DOHH2 (cell line): ENCODE results near the gene NYNRIN.
"Not testable (repeated sequence)": the region's sequence is repeated elsewhere in the genome, so short reads cannot be mapped to it uniquely, and the experiment has no call there.

Experiments used
- H3F3A ChIP-seq: fragments of 200-600 bp; sonication (generic), shearing (Covaris generic); 2 replicates; pipeline ENCODE4 v1.6.0; 2016; ENCODE audit warnings: antibody characterized with exemption, mild to moderate bottlenecking; ENCODE audit not compliant: control insufficient read depth, insufficient read depth
- H3K27ac ChIP-seq: fragments of 200-600 bp; sonication (generic); 2 replicates; pipeline ENCODE4 v1.5.1; 2014; ENCODE audit warnings: low read depth, mild to moderate bottlenecking, low read length, moderate library complexity
- H3K27me3 ChIP-seq: fragments of 200-600 bp; sonication (generic); 2 replicates; pipeline ENCODE4 v1.6.1; 2014; ENCODE audit warnings: mild to moderate bottlenecking, low read length, mixed read lengths; ENCODE audit not compliant: control insufficient read depth
- H3K36me3 ChIP-seq: fragments of 200-600 bp; sonication (generic); 2 replicates; pipeline ENCODE4 v1.6.1; 2014; ENCODE audit warnings: mild to moderate bottlenecking, low read length, moderate library complexity, mixed read lengths; ENCODE audit not compliant: control insufficient read depth
- H3K4me1 ChIP-seq: fragments of 200-600 bp; sonication (generic); 2 replicates; pipeline ENCODE4 v1.6.1; 2014; ENCODE audit warnings: mild to moderate bottlenecking, low read length, mixed read lengths; ENCODE audit not compliant: control insufficient read depth
- H3K4me2 ChIP-seq: fragments of 200-600 bp; sonication (generic); 2 replicates; pipeline ENCODE4 v1.6.0; 2014; ENCODE audit warnings: mild to moderate bottlenecking, low read length, moderate library complexity
- H3K4me3 ChIP-seq: fragments of 200-600 bp; sonication (generic); 2 replicates; pipeline ENCODE4 v1.5.1; 2014; ENCODE audit warnings: mild to moderate bottlenecking, low read length, mixed read lengths
- H3K79me2 ChIP-seq: fragments of 200-600 bp; sonication (generic); 2 replicates; pipeline ENCODE4 v1.6.1; 2014; ENCODE audit warnings: mild to moderate bottlenecking, low read length, mixed read lengths; ENCODE audit not compliant: control insufficient read depth
- H3K9me2 ChIP-seq: fragments of 200-600 bp; sonication (generic); replicated peaks from 2 replicates; pipeline ENCODE4 v1.6.1; 2014; ENCODE audit warnings: mild to moderate bottlenecking, low read length, mixed read lengths; ENCODE audit not compliant: control insufficient read depth
- H3K9me3 ChIP-seq: fragments of 200-600 bp; sonication (generic); 2 replicates; pipeline ENCODE4 v1.6.1; 2014; ENCODE audit warnings: antibody characterized with exemption, low read length, mixed read lengths; ENCODE audit not compliant: control insufficient read depth, insufficient read depth
- H4K20me1 ChIP-seq: fragments of 200-600 bp; sonication (generic); 2 replicates; pipeline ENCODE4 v1.6.0; 2014; ENCODE audit warnings: low read depth, mild to moderate bottlenecking, antibody characterized with exemption, low read length, moderate library complexity; ENCODE audit not compliant: control insufficient read depth, insufficient read depth
- EZH2phosphoT487 ChIP-seq: fragments of 200-600 bp; sonication (generic); IDR thresholded peaks from 2 replicates; pipeline ENCODE4 v1.6.1; 2017; ENCODE audit warnings: borderline replicate concordance, mild to moderate bottlenecking, antibody characterized with exemption, low read length, moderate library complexity, mixed read lengths
- TF ChIP-seq, protein P1 (sequence below): fragments of 200-600 bp; sonication (generic); IDR thresholded peaks from one replicate; pipeline ENCODE4 v1.5.1; 2014; ENCODE audit warnings: antibody characterized with exemption, mild to moderate bottlenecking, low read depth, low read length; ENCODE audit not compliant: poor library complexity, severe bottlenecking

NYNRIN gene

GRCh38 chr14:24369907-24370687 lies 28.7 kb upstream of the NYNRIN start:
- H3K4me1 ChIP-seq = peaks cover 40% of the 10 kb centered on the region
- H3K9me2 ChIP-seq = no peaks in the 10 kb centered on the region
- TF ChIP-seq, protein P1, sequence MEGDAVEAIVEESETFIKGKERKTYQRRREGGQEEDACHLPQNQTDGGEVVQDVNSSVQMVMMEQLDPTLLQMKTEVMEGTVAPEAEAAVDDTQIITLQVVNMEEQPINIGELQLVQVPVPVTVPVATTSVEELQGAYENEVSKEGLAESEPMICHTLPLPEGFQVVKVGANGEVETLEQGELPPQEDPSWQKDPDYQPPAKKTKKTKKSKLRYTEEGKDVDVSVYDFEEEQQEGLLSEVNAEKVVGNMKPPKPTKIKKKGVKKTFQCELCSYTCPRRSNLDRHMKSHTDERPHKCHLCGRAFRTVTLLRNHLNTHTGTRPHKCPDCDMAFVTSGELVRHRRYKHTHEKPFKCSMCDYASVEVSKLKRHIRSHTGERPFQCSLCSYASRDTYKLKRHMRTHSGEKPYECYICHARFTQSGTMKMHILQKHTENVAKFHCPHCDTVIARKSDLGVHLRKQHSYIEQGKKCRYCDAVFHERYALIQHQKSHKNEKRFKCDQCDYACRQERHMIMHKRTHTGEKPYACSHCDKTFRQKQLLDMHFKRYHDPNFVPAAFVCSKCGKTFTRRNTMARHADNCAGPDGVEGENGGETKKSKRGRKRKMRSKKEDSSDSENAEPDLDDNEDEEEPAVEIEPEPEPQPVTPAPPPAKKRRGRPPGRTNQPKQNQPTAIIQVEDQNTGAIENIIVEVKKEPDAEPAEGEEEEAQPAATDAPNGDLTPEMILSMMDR = no peak
- TF ChIP-seq EZH2phosphoT487 = no peak
- H3K36me3 ChIP-seq = peaks cover 49% of the 10 kb centered on the region
- no peak overlapping the region for H3K27ac ChIP-seq
- no peaks in the 10 kb centered on the region for H3K9me3 ChIP-seq
- no peak overlapping the region for H3K4me3 ChIP-seq
- no peak overlapping the region for H3K4me2 ChIP-seq
- peaks cover 14% of the 10 kb centered on the region for H3K79me2 ChIP-seq
- 0 out of 2 replicates have a peak, but pooled peaks cover 6% of the 10 kb centered on the region for H3F3A ChIP-seq
- no peaks in the 10 kb centered on the region for H4K20me1 ChIP-seq
- no peaks in the 10 kb centered on the region for H3K27me3 ChIP-seq

DNA sequence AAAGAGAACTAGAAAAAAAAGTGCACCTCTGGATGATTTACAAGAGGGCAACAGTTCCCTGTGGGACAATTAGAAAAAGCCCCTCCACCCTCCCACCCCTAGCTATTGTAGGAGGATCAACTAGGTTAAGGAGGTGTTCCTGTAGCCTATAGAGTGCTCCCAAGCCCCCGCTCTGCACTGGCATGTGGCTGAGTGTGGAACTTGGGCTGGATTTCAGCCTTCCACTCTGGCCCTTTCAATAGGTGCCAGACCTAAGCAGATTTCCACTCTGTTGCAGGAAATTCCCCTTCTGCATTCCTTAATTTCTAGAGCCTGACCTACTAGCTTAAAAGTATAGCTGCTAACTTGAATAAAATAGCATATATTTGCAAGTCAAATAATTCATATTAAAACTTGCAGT lies 28.1 kb upstream of the NYNRIN start:
- H4K20me1 ChIP-seq = no peaks in the 10 kb centered on the region
- H3K4me2 ChIP-seq = no peak overlapping the region
- no peak overlapping the region for H3K4me3 ChIP-seq
- TF ChIP-seq, protein P1 = no peak
- TF ChIP-seq EZH2phosphoT487 = no peak
- peaks cover 35% of the 10 kb centered on the region for H3K4me1 ChIP-seq
- no peaks in the 10 kb centered on the region for H3K27me3 ChIP-seq
- no peaks in the 10 kb centered on the region for H3K9me2 ChIP-seq
- H3K36me3 ChIP-seq = peaks cover 52% of the 10 kb centered on the region
- H3F3A ChIP-seq = 0 out of 2 replicates have a peak, but pooled peaks cover 6% of the 10 kb centered on the region
- H3K27ac ChIP-seq = no peak overlapping the region
- H3K79me2 ChIP-seq = peaks cover 14% of the 10 kb centered on the region
- H3K9me3 ChIP-seq = no peaks in the 10 kb centered on the region

DNA sequence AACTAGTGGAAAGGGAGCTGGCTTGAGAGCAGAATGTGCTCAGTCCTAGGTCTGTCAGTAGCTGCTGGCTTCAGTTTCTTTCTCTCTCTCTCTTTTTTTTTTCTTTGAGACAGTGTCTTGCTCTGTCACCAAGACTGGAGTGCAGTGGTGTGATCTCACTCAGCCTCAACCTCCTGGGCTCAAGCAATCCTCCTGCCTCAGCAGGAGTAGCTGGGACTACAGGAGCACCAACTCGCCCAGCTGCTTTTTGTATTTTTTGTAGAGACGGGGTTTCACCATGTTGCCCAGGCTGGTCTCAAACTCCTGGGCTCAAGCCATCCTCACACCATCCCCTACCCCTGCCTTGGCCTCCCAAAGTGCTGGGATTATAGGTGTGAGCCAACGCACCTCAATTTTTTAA lies 27.2 kb upstream of the NYNRIN start:
- not testable (repeated sequence) for H4K20me1 ChIP-seq, H3K9me2 ChIP-seq, H3K4me3 ChIP-seq, H3F3A ChIP-seq, H3K27me3 ChIP-seq, H3K4me2 ChIP-seq, H3K9me3 ChIP-seq, H3K27ac ChIP-seq
- peaks cover 31% of the 10 kb centered on the region for H3K4me1 ChIP-seq
- peaks cover 14% of the 10 kb centered on the region for H3K79me2 ChIP-seq
- peaks cover 60% of the 10 kb centered on the region for H3K36me3 ChIP-seq

DNA sequence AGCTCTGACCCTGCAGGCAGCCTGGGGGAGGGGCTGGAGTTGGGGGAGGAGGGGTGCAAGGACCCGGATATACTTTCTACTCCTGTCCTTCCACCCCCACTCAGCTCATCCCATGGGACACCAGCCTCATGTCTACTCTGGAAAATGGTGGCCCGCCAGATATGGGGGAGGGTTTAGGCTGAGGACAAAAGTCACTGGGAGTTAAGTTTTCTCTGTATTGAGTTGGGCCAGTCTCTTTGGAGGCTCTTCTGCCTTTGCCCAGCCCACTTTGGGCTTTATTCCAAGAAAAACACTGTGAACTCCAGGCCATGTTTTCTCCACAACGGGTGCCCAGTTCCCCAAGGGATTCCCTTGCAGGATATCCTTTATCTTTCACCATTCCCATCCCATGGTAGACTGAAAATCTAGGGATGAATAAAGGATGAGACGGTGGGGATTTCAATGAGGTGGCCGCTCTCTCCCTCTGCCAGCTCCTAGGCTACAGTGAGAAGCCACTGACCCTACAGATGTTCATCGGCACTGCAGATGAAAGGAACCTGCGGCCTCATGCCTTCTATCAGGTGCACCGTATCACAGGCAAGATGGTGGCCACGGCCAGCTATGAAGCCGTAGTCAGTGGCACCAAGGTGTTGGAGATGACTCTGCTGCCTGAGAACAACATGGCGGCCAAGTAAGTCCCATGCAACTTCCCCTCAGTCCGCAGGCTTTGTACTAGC lies 25.9 kb upstream of the NYNRIN start:
- no peak overlapping the region for H3K4me3 ChIP-seq
- no peaks in the 10 kb centered on the region for H3K9me3 ChIP-seq
- H4K20me1 ChIP-seq = no peaks in the 10 kb centered on the region
- no peak overlapping the region for H3K4me2 ChIP-seq
- no peak overlapping the region for H3K27ac ChIP-seq
- no peaks in the 10 kb centered on the region for H3K27me3 ChIP-seq
- H3K4me1 ChIP-seq = peaks cover 23% of the 10 kb centered on the region
- peaks cover 14% of the 10 kb centered on the region for H3K79me2 ChIP-seq
- no peaks in the 10 kb centered on the region for H3F3A ChIP-seq
- peaks cover 60% of the 10 kb centered on the region for H3K36me3 ChIP-seq
- no peaks in the 10 kb centered on the region for H3K9me2 ChIP-seq
- TF ChIP-seq, protein P1 = no peak
